Spinal cord (tissue), 10 donors: ENCODE measurements around the gene ALPK3. TPM values are rescaled to one million over a fixed set of nuclear protein-coding genes. Genes with fewer than 3 reads are reported as not detected.

Experiments used
- DNase-seq, 6 donors: peaks; one replicate each; pipeline versions ENCODE4 v3.0.0 to v3.0.0-alpha.2; 2013 to 2015; ENCODE audit warnings: low spot score in 6 of 6, low read depth in 4 of 6
- H3K27ac ChIP-seq: one replicate; pipeline ENCODE4 v1.5.1; 2013; ENCODE audit warnings: low read depth, low read length, control low read depth
- H3K27me3 ChIP-seq: one replicate; pipeline ENCODE4 v1.6.1; 2013; ENCODE audit warnings: low read length; ENCODE audit not compliant: control insufficient read depth, insufficient read depth
- H3K36me3 ChIP-seq: one replicate; pipeline ENCODE4 v1.6.1; 2013; ENCODE audit warnings: low read length; ENCODE audit not compliant: control insufficient read depth, insufficient read depth
- H3K4me1 ChIP-seq: one replicate; pipeline ENCODE4 v1.6.1; 2013; ENCODE audit warnings: low read length; ENCODE audit not compliant: control insufficient read depth, insufficient read depth
- H3K4me3 ChIP-seq: one replicate; pipeline ENCODE4 v1.5.1; 2013; ENCODE audit warnings: low read depth, low read length, control low read depth
- H3K9me3 ChIP-seq: one replicate; pipeline ENCODE4 v1.6.1; 2013; ENCODE audit warnings: low read length; ENCODE audit not compliant: control insufficient read depth, insufficient read depth
- WGBS: methylation state at CpG from one replicate; pipeline ENCODE4 v1.1.5; 2013; ENCODE audit warnings: missing lambda C conversion rate; ENCODE audit not compliant: insufficient coverage; 5-methylcytosine and 5-hydroxymethylcytosine counted together
- polyA plus RNA-seq, 2 donors: library from polyadenylated mRNA; unstranded; fragments of 120-200 nt; gene quantifications; one replicate each; pipeline ENCODE4 v1.2.1, GENCODE V29; 2013; ENCODE audit not compliant: insufficient read length in 2 of 2
- small RNA-seq: library from RNA; depleted of rRNA; stranded (forward); fragments of <200 nt; gene quantifications from one replicate; pipeline ENCODE3, GENCODE V24; 2014; ENCODE audit warnings: low replicate concordance
- total RNA-seq, 2 donors: library from RNA; depleted of rRNA in 1 of 2; stranded (reverse); fragments of 120-200 nt in 1 of 2; fragments of >200 nt in 1 of 2; gene quantifications; one replicate each; pipeline versions ENCODE4 v1.2.3 to v1.2.4, GENCODE V29; 2013 to 2014
- donor health status: healthy.

Gene ALPK3
- total and polyA plus RNA-seq, 4 donors: 5.8 to 8.7 (median 6.4) TPM

DNA sequence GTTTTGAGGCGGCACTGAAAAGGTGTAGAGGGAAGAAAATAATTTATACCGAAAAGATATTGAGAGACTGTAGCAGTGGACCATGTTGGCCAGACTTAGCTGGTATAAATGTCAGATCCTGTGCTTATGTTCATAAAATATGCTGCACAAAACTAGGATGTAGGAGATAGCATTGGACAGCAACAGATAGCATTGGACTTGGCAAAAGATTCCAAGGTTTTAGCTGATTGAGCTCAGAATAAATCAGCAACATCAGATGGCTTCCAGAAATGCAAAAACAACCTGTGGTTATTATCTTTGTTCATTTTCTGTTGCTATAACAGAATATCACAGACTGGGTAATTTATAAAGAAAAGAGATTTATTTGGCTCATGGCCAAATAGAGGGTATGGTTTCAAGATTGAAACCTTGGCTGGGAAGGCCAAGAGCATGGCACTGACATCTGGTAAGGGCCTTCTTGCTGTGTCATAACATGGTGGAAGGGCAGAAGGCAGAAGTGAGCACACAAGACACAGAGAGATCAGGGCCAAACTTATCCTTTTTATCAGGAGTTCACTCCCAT is 102.0 kb downstream of the ALPK3 start:
- no peaks in the 10 kb centered on the region for H3K36me3 ChIP-seq
- no peaks in the 10 kb centered on the region for H3K9me3 ChIP-seq
- H3K27ac ChIP-seq: no peak overlapping the region
- H3K4me1 ChIP-seq: peaks cover 12% of the 10 kb centered on the region
- WGBS: 100% methylated on average over 2 of the region's 2 CpGs
- no peaks in the 10 kb centered on the region for H3K27me3 ChIP-seq
- DNase-seq: no peak
- H3K4me3 ChIP-seq: no peak overlapping the region

DNA sequence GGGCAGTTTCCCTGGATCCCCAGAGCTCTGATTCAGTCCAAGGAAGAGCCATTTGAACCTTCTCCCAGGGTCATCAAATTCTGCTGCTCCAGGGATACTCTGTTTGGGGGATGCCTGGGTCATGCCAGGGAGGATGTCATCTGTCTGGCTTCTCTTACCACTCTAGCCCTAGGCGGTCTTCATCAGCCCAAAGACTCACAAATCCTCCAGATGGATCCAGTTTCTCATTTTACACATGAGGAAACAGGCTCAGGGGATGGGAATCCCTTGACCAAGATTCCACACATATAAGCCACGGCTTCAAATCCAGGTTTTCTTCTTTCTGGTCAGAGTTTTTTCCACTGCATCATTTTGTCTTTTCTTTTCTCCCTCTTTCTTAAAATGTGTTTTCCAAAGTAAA is 104.0 kb downstream of the ALPK3 start:
- Histone ChIP-seq H3K4me3 (no peak overlapping the region), H3K36me3 (no peaks in the 10 kb centered on the region), H3K9me3 (no peaks in the 10 kb centered on the region), H3K4me1 (no peaks in the 10 kb centered on the region), H3K27me3 (no peaks in the 10 kb centered on the region), H3K27ac (no peak overlapping the region)
- no peak for DNase-seq
- 100% methylated on average over 1 of the region's 2 CpGs for WGBS

DNA sequence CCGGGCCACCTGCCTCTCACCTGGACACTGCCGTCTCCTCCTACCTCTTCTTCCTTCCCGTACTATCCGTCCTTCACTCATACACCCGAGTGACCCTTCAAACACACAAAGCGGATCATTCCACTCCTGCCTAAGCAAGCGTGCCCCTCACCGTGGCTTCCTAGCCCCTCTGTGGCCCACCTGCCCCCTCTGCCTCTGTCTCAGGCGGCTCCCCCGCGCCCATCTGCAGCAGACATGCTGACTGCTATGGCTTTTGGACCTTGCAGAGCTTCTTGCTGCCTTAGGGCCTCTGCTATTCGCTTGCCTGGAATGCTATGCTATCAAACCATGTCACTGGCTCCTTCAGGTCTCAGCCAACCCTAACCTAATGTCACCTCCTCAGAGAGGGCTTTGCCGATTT is 105.4 kb downstream of the ALPK3 start:
- no peak for DNase-seq
- Histone ChIP-seq H3K4me3 (no peak overlapping the region), H3K27ac (no peak overlapping the region), H3K4me1 (no peaks in the 10 kb centered on the region), H3K9me3 (no peaks in the 10 kb centered on the region), H3K27me3 (no peaks in the 10 kb centered on the region), H3K36me3 (no peaks in the 10 kb centered on the region)
- 90% methylated on average over 13 of the region's 13 CpGs for WGBS

Small RNA genes lying within 50 kb of the gene (small RNA-seq; reads per million reads assigned to genes)
- not detected for gene RF00402

Other genes with a start within 250 kb of the ALPK3 start
- 10 to 100 TPM in 1 of 2 donors, 1 to 10 TPM in 1; 9.7 to 12.6 TPM for gene ZSCAN2, start 216.3 kb upstream of the ALPK3 start, total RNA-seq
- 10 to 100 TPM; 15.5 to 16.2 TPM for gene ZSCAN2, start 216.3 kb upstream of the ALPK3 start, polyA plus RNA-seq
- gene WDR73, start 163.1 kb upstream of the ALPK3 start, total RNA-seq: 10 to 100 TPM; 20.2 to 33.6 TPM
- 10 to 100 TPM; 29.0 to 35.2 TPM for gene WDR73, start 163.1 kb upstream of the ALPK3 start, polyA plus RNA-seq
- gene NMB, start 159.2 kb upstream of the ALPK3 start, total RNA-seq: 10 to 100 TPM; 13.0 to 17.0 TPM
- gene NMB, start 159.2 kb upstream of the ALPK3 start, polyA plus RNA-seq: 10 to 100 TPM; 23.5 to 29.7 TPM
- 100 to 1,000 TPM; 108 to 185 TPM for gene SEC11A, start 101.2 kb upstream of the ALPK3 start, total RNA-seq
- 100 to 1,000 TPM; 125 to 134 TPM for gene SEC11A, start 101.2 kb upstream of the ALPK3 start, polyA plus RNA-seq
- 10 to 100 TPM; 10.2 to 14.1 TPM for gene ZNF592, start 68.8 kb upstream of the ALPK3 start, total RNA-seq
- 10 to 100 TPM; 29.4 to 29.5 TPM for gene ZNF592, start 68.8 kb upstream of the ALPK3 start, polyA plus RNA-seq
- under 1 TPM; 0.20 to 0.22 TPM for gene SLC28A1, start 67.3 kb downstream of the ALPK3 start, total RNA-seq
- gene SLC28A1, start 67.3 kb downstream of the ALPK3 start, polyA plus RNA-seq: under 1 TPM; 0.13 to 0.21 TPM
- 10 to 100 TPM; 42.2 to 72.9 TPM for gene PDE8A, start 164.5 kb downstream of the ALPK3 start, total RNA-seq
- 10 to 100 TPM; 19.9 to 37.8 TPM for gene PDE8A, start 164.5 kb downstream of the ALPK3 start, polyA plus RNA-seq